DMS79 (cell line): Measurements from ENCODE around the gene RIPOR3.
A peak's percentile ranks its signal among the peaks of the same experiment; 100 is the strongest.
"Not testable (repeated sequence)": the region's sequence is repeated elsewhere in the genome, so short reads cannot be mapped to it uniquely, and the experiment has no call there.

Experiments
- DNase-seq: peaks from one replicate; lab custom pipeline; 2025; lab: John Stamatoyannopoulos, UW

The RIPOR3 gene

GRCh38 chr20:50572938-50573777 lies 118.2 kb downstream of the RIPOR3 start:
- peak; percentile 84 for DNase-seq

GRCh38 chr20:50571466-50571865 lies 119.9 kb downstream of the RIPOR3 start:
- no peak for DNase-seq

GRCh38 chr20:50569864-50570836 lies 121.2 kb downstream of the RIPOR3 start:
- DNase-seq, result no peak

- DNase-seq, result not testable (repeated sequence)
Measured at GRCh38 chr20:50569487-50569863, 121.9 kb downstream of the RIPOR3 start.

- DNase-seq, result no peak
Measured at GRCh38 chr20:50568549-50568942, 122.8 kb downstream of the RIPOR3 start.

GRCh38 chr20:50567860-50568548 lies 123.3 kb downstream of the RIPOR3 start:
- no peak for DNase-seq

- DNase-seq, result no peak
Measured at GRCh38 chr20:50565871-50566270, 125.5 kb downstream of the RIPOR3 start.

- DNase-seq, result peak; percentile 65
Measured at GRCh38 chr20:50565383-50565782, 126.0 kb downstream of the RIPOR3 start.

GRCh38 chr20:50563133-50563944 lies 128.0 kb downstream of the RIPOR3 start:
- peak; percentile 68 for DNase-seq

- DNase-seq, result peak; percentile 91
Measured at GRCh38 chr20:50562262-50562701, 129.1 kb downstream of the RIPOR3 start.

GRCh38 chr20:50561379-50562078 lies 129.8 kb downstream of the RIPOR3 start:
- DNase-seq, result no peak

- no peak for DNase-seq
Measured at GRCh38 chr20:50560867-50561266, 130.5 kb downstream of the RIPOR3 start.

GRCh38 chr20:50559856-50560638 lies 131.3 kb downstream of the RIPOR3 start:
- no peak for DNase-seq

- no peak for DNase-seq
Measured at GRCh38 chr20:50559149-50559548, 132.2 kb downstream of the RIPOR3 start.

- DNase-seq, result no peak
Measured at GRCh38 chr20:50558483-50558925, 132.8 kb downstream of the RIPOR3 start.

- no peak for DNase-seq
Measured at GRCh38 chr20:50557549-50558134, 133.7 kb downstream of the RIPOR3 start.

GRCh38 chr20:50555662-50556061 lies 135.7 kb downstream of the RIPOR3 start:
- no peak for DNase-seq

- no peak for DNase-seq
Measured at GRCh38 chr20:50554694-50555579, 136.4 kb downstream of the RIPOR3 start.
